Activated CD8-positive, alpha-beta memory T cell treated with anti-CD3 and anti-CD28 coated beads for 24 hours (primary cell): Measurements from ENCODE around the gene HJV.

ENCODE experiments used
- DNase-seq: peaks from one replicate; pipeline ENCODE4 v3.0.0-alpha.2; 2020

Gene HJV

GRCh38 chr1:146021050-146021445, 487 bp downstream of the HJV start:
- no peak for DNase-seq

DNA sequence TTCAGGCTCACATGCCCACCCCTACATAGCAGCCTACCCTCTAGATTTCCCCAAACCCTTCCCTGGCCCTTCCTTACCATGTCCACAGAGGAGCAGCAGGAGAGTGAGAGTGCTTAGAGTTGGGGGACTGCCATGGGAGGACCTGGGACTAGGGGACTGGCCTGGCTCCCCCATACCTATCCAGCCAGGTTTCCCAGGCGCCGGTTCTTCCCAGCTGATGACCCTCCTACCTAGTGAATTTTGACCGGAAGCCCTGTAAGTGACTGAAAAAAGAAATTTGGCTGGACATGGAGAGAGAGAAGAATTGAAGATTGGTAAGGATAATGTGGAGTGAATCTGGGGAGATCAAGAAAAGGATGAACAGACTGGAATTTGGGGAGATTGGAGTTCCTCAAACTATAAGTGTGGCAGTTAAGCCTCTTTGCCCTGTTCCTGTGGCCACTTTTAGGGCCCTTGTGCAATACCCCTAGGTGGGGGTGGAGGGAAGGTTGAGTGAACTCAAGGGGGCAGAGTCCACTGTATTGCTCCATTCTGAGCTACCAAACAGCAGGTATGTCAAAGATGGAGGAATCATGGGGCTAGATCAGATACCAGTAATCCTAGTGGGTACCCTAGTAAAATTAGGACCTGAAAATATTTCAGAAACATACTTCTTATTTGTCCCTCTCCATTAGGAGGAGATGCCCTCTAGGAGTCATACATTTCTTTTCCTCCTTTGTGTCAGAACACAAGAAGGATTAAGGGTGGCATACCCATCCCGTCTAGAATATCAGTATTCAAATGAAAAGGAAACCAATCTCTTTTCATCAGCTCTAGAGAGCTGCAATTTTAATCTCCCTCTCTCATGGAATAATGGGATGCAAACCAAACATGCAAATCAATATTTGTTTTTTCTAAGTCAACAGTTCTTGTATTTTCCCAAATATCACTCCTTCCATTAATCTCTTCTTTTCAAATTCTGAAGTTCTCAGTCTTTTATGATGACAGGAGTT, 1.2 kb downstream of the HJV start:
- DNase-seq: no peak

DNA sequence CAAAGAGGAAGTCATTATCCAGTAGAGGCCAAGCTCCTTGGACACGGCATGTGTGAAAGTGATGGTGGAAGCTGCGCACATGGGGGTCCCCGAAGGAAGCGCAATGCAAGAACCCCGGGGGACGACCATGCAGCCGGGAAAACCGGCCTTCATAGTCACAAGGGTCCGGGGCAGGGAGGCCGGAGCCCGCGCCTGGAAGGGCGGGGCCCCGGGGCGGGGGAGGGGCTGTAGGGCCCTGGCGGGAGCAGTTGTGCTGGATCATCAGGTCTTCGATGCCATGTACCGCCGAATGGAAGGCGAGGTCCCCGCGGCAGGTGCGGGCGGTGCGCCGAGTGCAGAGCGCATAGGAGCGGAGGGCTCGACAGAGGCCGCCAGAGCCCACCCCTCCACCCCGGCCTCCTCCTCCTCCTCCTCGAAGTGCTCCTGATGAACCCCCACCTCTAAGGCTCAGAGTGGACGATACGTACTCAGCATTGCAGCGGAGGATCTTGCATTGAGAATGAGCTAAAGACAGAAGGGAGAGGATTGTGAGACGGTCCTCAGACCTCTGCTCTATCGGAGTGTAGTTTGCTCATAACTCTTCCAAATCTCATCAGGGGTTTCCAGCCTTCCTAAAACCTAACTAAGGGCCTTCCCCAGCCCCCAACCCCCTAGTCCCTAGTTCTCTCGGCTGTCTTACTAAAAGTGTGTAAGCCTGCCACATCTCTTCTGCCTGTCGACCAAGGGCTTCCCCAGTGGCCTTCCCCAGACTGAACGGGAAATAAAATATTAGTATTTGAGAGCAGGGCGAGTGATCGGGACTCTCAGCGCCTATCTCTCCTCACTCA, 2.1 kb downstream of the HJV start:
- DNase-seq: no peak

- no peak for DNase-seq
These were observed 4.6 kb downstream of the HJV start for GRCh38 chr1:146016891-146017290.

GRCh38 chr1:146013559-146013922, 8.0 kb downstream of the HJV start:
- DNase-seq: no peak

DNA sequence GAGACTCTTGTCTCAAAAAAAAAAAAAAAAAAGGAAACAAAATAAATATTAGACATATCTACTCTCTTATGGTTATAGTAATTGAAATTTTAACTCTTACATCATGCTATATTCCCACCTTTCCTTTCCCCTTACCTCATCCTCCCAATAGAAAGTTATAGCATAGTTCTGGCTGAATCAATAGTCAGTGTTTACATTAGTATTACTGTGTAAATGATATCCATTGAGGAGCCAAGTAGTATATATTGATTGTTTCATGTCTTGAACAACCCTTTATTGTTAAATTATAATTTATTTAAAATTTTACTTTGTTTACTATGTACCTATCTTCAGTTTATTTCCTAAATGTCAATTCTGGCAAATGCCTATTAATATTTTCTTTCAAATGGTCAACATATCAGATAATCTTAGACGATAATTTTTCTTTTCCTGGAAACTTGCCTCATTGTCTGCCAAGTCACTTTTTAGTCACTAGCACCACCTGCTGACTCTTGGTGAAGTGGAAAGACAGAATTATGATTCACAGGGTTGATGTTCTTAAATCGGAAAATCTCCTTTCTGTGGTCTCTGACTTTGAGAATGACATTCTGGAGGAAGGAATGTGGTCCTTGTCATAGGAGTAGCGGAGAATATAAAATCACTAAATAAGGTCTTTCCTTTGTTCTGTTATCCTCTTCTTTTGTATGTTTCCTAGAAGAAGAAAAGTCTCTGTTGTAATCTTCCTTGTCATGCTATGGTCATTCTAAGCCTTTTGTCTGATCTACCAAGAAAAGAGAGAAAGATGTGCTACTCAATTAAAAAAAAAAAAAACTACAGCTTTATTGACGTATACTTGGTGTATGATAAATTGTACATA, 8.6 kb downstream of the HJV start:
- DNase-seq: no peak

- no peak for DNase-seq
These were observed 11.3 kb downstream of the HJV start for GRCh38 chr1:146010126-146010738.

- no peak for DNase-seq
These were observed 13.9 kb downstream of the HJV start for GRCh38 chr1:146007489-146008133.

DNA sequence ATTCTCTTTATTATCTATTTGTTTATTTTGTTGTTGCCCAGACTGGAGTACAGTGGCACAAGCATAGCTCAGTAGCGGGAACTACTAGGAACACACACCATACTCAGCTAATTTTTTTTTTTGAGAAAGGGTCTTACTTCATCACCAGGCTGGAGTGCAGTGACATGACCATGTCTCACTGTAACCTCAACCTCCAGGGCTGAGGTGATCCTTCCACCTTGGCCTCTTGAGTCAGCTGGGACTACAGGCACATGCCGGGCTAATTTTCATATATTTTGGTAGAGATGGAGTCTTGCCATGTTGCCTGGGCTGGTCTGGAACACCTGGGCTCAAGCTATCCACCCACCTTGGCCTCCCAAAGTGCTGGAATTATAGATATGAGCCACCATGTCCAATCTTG, 19.8 kb downstream of the HJV start:
- no peak for DNase-seq

DNA sequence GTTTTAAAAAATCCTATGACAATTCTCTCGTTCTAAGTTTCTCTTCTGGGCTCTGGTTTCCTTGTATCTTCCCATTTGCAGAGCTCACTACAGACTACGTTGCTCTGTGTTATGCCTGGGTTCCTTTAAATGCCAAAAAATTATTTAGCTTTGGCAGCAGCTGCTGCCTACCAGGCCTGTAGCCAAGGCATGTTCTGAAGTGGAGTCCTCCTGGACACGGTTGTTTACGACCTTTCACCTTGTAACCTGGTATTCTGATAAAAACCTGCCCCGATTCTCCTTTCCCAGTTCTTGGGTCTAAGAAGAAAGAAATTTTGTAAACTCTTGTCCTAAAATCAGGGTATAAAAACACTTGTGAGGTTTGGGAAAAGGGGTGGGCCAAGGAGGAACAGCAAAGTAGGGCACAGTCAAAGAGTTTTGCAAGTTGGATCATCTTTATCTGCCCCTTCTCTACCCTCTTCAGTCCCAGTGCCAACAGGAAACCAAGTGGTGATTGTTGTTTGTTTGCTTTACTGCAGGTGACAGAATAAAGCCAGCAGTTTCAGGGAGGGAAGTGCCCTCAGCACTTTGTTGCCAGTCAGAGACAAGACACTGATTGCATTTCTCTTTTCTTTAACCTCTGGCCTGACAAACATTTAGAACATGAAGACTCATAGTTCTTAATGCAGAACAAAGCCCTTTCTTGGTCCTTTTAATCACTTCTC, 22.1 kb downstream of the HJV start:
- no peak for DNase-seq

DNA sequence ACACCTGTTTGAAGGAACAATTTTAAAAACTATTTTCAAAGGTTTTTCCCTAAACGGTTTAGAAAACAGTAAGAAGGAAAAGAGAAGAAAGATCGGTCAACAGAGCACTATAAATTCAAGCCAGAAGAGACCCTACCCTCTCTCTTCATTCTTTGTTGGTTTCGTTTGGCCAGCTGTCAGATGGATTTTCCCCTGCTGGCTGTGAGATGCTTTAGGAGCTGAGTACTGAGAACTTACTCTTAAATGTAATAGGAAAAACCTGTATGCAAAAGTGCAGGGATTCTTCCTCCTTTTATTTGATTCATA, 23.9 kb downstream of the HJV start:
- no peak for DNase-seq

- DNase-seq: peak; percentile 82
These were observed 24.4 kb downstream of the HJV start for GRCh38 chr1:145997016-145997717.

DNA sequence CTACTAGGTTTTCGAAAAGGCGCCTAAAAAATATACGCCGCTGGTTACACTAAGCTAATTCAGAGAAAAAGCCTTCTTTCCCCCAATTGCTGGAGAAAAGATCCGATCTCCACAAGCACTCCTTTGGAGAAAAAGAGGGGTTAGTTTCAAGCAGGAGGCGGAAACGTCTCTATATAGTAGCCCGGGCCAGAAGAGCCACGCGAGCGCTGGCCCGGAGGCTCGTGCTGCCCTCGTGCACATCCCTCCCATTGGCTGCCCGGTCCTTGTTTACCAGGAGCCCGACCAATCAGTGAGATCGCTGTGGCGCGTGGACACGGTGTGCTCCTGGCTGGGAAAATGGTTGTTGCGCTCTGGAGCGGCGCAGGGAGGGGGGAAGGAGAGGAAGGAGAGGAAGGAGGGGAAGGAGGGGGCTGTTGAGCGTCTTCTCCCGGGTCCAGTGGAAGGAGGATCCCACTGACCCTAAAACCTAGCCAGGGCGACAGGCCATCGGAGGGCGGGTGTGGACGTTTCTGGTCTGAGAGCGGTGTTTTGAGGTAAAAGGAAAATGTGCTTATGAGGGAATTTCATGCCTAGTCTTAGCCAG, 25.0 kb downstream of the HJV start, which contains the start of gene TXNIP:
TXNIP (minus strand) TSS at position 147 of the 583 bp plus-strand sequence. CDS start 313 bp downstream, outside the sequence.
- DNase-seq: peak; percentile 93

DNA sequence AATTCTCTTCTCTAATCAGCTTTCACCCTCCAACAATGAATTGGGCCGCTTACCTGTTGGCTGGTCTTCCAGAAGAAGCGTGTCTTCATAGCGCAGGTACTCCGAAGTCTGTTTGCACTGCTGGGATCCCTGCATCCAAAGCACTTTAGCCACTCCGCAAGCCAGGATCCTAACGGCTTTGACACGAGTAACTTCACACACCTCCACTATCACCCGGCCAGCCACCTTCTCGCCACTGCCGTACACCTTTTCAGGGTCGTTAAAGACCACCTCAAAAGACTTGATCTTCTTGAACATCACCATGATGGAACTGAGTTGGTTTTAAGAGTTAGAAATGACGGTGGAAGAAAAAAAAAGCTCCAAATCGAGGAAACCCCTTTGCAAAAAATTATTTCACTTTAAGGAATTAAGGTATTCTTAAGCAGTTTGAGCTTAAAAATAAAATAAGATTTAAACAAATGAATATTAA, 25.5 kb downstream of the HJV start:
- peak; percentile 75 for DNase-seq

DNA sequence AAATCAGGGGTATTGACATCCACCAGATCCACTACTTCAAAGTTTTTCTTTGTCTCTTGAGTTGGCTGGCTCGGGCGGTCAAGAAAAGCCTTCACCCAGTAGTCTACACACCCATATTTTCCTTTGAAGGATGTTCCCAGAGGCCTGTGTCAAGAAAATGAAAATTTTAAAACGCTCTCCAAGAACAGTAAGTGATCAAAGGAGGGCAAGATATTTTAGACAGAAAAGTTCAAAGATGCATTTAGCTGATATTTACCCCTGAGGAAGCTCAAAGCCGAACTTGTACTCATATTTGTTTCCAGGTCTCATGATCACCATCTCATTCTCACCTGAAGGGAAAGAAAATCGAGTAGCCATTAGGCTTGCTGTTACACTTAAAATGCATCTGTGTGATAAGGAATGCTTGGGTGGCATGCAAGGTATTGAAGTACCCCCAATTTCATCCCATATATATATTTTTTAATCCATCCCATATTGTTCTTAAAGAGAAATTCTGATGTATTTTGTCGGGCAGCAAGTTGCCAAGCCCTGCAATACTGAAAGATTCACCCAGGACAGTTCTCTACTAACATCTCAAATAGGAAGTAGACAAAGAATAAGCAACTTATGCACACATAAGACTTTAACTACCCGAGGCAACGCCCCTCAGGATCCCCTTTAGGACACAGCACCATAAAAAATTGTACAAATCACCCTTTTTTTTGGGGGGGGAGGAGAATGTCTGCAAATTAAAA, 26.2 kb downstream of the HJV start:
- no peak for DNase-seq

GRCh38 chr1:145994391-145995120, 27.0 kb downstream of the HJV start:
- DNase-seq: peak; percentile 74

DNA sequence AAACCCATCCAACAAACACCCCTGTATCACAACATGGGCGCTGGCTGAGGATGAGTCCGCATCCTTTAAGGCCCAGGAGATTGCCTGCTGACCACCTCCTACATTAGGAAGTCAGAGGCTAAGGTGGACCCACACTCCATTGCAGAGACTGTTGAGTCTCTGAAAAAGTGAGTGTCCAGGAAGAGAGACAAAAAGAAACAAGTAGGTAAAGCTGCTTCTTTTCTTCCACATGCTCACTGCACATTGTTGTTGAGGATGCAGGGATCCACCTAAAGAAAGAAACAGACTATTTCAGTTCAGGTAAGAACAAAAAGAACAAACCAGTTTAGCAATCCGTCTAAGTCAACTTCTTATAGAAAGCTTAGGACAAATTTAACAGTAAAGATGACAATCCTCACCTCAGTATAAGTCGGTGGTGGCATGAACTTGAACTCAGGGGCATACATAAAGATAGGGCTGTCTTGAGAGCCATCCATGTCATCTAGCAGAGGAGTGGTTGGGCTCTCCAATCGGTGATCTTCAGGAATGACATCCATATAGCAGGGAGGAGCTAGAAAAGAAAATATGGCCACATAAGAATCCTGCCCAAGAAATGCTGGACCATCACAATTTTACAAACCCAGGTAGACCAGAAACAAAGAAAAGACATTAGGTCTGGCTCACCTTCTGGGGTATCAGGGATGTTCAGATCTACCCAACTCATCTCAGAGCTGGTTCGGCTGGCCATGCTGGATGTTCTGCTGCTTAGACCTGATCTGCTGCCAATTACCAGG, 27.7 kb downstream of the HJV start:
- DNase-seq: no peak
